GM19467 (cell line): ENCODE measurements around the gene LRRC46.

Experiments used
- ATAC-seq: cut with Tn5 transposase; IDR thresholded peaks from one replicate; pipeline ENCODE4 v1.9.1; 2021; ENCODE audit warnings: mild to moderate bottlenecking, moderate library complexity; ENCODE audit not compliant: unreplicated experiment

The LRRC46 gene

GRCh38 chr17:47873200-47874090, 42.0 kb downstream of the LRRC46 start:
- no peak for ATAC-seq

- no peak for ATAC-seq
These were observed 43.8 kb downstream of the LRRC46 start for GRCh38 chr17:47875011-47875985.

- no peak for ATAC-seq
These were observed 46.0 kb downstream of the LRRC46 start for GRCh38 chr17:47877368-47878034.

- ATAC-seq, result no peak
These were observed 46.9 kb downstream of the LRRC46 start for GRCh38 chr17:47878203-47879027.

GRCh38 chr17:47879028-47879585, 47.6 kb downstream of the LRRC46 start:
- ATAC-seq, result no peak

- ATAC-seq, result no peak
These were observed 48.4 kb downstream of the LRRC46 start for GRCh38 chr17:47879776-47880454.

GRCh38 chr17:47882247-47882646, 50.8 kb downstream of the LRRC46 start:
- no peak for ATAC-seq

GRCh38 chr17:47882695-47883588, 51.5 kb downstream of the LRRC46 start:
- no peak for ATAC-seq

GRCh38 chr17:47883589-47884426, 52.3 kb downstream of the LRRC46 start:
- ATAC-seq, result no peak

- no peak for ATAC-seq
These were observed 52.9 kb downstream of the LRRC46 start for GRCh38 chr17:47884427-47884740.

- ATAC-seq, result no peak
These were observed 53.6 kb downstream of the LRRC46 start for GRCh38 chr17:47884905-47885730.
